Activated naive CD4-positive, alpha-beta T cell treated with anti-CD3 and anti-CD28 coated beads for 36 hours (primary cell): ENCODE measurements around the gene UTP18. TPM values are rescaled to one million over a fixed set of nuclear protein-coding genes. Genes with fewer than 3 reads are reported as not detected.
A peak's percentile ranks its signal among the peaks of the same experiment; 100 is the strongest.
"Not testable (repeated sequence)": the region's sequence is repeated elsewhere in the genome, so short reads cannot be mapped to it uniquely, and the experiment has no call there.

Experiments
- CTCF ChIA-PET: fragments of 350-600 bp; sonication (Branson Sonifier 250); formaldehyde crosslinking; loops from one replicate; lab custom pipeline; 2021; ENCODE audit warnings: antibody characterized with exemption; lab: Charles Lee
- DNase-seq: peaks from one replicate; pipeline ENCODE4 v3.0.0-alpha.2; 2020
- H3K27ac Mint-ChIP-seq: one replicate; pipeline ENCODE4 v1.8.0; 2021; ENCODE audit warnings: mild to moderate bottlenecking, mixed read lengths
- H3K27me3 Mint-ChIP-seq: one replicate; pipeline ENCODE4 v1.8.0; 2021; ENCODE audit warnings: low read depth, mixed read lengths
- H3K36me3 Mint-ChIP-seq: one replicate; pipeline ENCODE4 v1.8.0; 2021; ENCODE audit warnings: low read depth, mixed read lengths
- H3K4me1 Mint-ChIP-seq: one replicate; pipeline ENCODE4 v1.8.0; 2021; ENCODE audit warnings: low read depth, mixed read lengths
- H3K4me3 Mint-ChIP-seq: one replicate; pipeline ENCODE4 v1.8.0; 2021; ENCODE audit warnings: mild to moderate bottlenecking, moderate library complexity, mixed read lengths
- H3K9me3 Mint-ChIP-seq: one replicate; pipeline ENCODE4 v1.8.0; 2021; ENCODE audit warnings: mixed read lengths
- intact Hi-C: fragments of 100-400 bp; cut with micrococcal nuclease; formaldehyde crosslinking; loops from one replicate; pipeline ENCODE4 v1.15.1; 2023
- total RNA-seq, 2 experiments: library from RNA; stranded (reverse); gene quantifications; one replicate each; pipeline ENCODE4 v1.2.3, GENCODE V29; 2021

Gene UTP18
- total RNA-seq, 2 experiments from 2014 or later: 54.4 to 54.5 TPM

DNA sequence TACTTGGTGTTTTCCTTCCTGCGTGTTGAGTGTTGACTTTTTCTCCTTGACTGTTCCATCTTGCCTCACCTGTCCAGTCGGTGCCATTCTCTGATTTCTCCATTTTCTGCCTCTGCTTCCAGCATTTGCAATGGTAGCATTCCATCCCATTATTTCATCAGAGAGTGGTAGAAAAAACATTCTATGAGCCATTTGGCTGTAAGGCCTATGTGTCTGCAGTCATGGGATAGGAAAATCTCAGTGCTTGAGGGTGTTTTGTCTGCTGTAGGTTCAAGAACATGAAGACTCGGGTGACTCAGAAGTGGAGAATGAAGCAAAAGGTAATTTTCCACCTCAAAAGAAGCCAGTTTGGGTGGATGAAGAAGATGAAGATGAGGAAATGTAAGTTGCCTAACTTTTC is 2.7 kb downstream of the UTP18 start:
- Mint-ChIP-seq H3K4me1 (peaks cover 57% of the 10 kb centered on the region), H3K27ac (peak overlapping the region; percentile 60), H3K9me3 (no peaks in the 10 kb centered on the region), H3K4me3 (peak overlapping the region; percentile 63), H3K36me3 (peaks cover 36% of the 10 kb centered on the region), H3K27me3 (no peaks in the 10 kb centered on the region)
- no peak for DNase-seq
- intact Hi-C loops: no loop called here
- CTCF ChIA-PET: no interaction called here

DNA sequence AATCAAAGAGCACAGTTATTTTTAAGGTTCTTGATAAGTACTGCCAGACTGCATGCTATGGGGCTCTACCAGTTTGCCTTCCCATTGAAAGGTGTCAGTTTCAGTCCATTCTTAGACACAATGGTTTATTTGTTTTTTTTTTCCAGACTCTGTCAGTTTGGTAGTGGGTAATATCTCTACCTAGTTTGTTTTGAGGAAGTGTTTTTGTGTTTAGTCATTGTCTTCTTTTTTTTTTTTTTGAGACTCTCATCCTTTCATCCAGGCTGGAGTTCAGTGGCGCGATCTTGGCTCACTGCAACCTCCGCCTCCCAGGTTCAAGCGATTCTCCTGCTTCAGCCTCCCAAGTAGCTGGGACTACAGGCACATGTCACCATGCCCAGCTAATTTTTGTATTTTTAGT is 4.1 kb downstream of the UTP18 start:
- H3K27me3 Mint-ChIP-seq, H3K27ac Mint-ChIP-seq, intact Hi-C loops, H3K4me3 Mint-ChIP-seq, H3K9me3 Mint-ChIP-seq, CTCF ChIA-PET, DNase-seq: not testable (repeated sequence)
- peaks cover 39% of the 10 kb centered on the region for H3K36me3 Mint-ChIP-seq
- H3K4me1 Mint-ChIP-seq: peaks cover 46% of the 10 kb centered on the region

DNA sequence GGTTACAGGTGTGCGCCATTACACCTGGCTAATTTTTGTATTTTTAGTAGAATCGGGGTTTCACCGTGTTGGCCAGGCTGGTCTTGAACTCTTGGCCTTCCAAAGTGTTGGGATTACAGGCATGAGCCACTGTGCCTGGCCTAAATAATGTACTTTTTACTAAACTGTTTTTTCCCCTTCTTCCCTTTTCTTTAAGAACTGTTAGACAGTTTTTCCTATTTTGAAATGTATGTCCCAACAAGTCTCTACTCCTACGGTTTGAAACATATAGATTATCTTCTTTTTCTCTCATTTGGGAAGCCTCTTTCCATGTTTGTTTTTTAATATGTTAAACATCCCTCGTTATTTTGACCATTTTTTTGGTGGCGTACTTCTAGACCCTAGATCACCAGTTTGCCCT is 9.6 kb downstream of the UTP18 start:
- Mint-ChIP-seq H3K4me3 (no peak overlapping the region), H3K9me3 (no peaks in the 10 kb centered on the region), H3K27me3 (no peaks in the 10 kb centered on the region), H3K27ac (no peak overlapping the region), H3K4me1 (peaks cover 37% of the 10 kb centered on the region), H3K36me3 (peaks cover 42% of the 10 kb centered on the region)
- intact Hi-C loops: no loop called here
- CTCF ChIA-PET: no interaction called here
- no peak for DNase-seq

DNA sequence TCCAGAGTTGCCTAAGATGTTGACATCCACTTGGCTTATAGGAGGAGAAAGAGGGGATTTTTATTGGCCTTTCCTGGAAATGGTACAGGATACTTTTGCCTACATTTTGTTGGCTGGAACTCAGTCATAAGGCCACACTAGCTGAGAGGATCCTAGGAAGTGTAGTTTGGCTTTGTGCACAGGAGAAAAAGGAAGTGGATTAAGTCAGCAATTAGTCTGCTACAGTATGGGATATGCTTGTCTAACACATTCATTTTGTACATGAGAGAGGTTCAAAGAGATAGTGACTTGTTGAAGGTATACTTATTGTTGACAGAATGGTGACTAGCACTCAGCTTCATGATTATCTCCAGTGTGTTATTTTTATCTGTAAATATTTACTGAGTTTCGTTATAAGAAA is 10.3 kb downstream of the UTP18 start:
- CTCF ChIA-PET: no interaction called here
- peaks cover 40% of the 10 kb centered on the region for H3K4me1 Mint-ChIP-seq
- H3K27ac Mint-ChIP-seq: peak overlapping the region; percentile 15
- H3K4me3 Mint-ChIP-seq: no peak overlapping the region
- peaks cover 42% of the 10 kb centered on the region for H3K36me3 Mint-ChIP-seq
- no peaks in the 10 kb centered on the region for H3K9me3 Mint-ChIP-seq
- intact Hi-C loops: no loop called here
- no peak for DNase-seq
- H3K27me3 Mint-ChIP-seq: no peaks in the 10 kb centered on the region

DNA sequence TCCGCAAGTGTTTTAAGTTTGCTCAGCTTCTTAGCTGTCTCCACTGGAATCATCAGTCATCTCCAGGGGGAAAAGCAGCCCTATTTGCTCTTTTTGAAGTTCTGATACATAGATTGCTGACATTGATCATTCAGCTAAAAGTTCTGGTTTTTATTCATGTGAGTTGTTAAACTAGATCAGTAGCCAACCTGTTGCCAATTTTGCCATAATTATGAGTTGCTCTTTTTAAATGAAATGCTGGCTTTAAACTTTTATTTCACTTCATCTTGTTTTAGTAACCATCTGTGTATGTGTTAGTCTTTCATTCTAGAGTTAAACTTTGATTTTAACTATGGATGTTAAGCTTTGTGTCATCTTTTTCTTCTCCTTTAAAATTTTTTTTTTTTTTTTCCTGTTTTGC is 12.5 kb downstream of the UTP18 start:
- intact Hi-C loops: no loop called here
- peaks cover 30% of the 10 kb centered on the region for H3K4me1 Mint-ChIP-seq
- H3K4me3 Mint-ChIP-seq: no peak overlapping the region
- H3K9me3 Mint-ChIP-seq: no peaks in the 10 kb centered on the region
- H3K27me3 Mint-ChIP-seq: no peaks in the 10 kb centered on the region
- peaks cover 39% of the 10 kb centered on the region for H3K36me3 Mint-ChIP-seq
- CTCF ChIA-PET: interaction anchor here (0.6 to 0.7 kb wide), 3 partner anchors 63 to 116 kb away, joined by 4 to 6 read pairs (median 4); no protein-coding TSS in a partner anchor
- no peak for DNase-seq
- H3K27ac Mint-ChIP-seq: no peak overlapping the region

DNA sequence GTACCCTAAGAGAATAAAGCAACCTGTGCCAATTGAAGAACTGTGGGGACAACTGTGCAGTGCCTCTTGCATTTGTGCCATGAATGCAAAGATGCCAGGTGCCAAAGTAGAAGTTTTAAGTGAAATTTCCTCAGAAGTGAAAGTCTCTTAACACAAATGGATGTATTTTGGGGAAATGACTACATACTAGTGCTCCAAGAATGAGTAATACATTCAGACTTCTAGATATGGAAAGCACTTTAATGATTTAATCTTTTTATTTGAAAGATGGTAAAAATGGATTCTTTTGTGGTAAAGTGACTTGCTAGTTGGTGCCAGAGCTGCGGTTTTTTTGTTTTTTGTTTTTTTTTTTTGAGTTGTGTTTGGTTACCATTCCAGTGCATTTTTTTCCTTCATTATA is 15.0 kb downstream of the UTP18 start:
- intact Hi-C loops: no loop called here
- Mint-ChIP-seq H3K27me3 (no peaks in the 10 kb centered on the region), H3K36me3 (peaks cover 39% of the 10 kb centered on the region), H3K4me1 (peaks cover 23% of the 10 kb centered on the region), H3K9me3 (no peaks in the 10 kb centered on the region), H3K27ac (no peak overlapping the region), H3K4me3 (no peak overlapping the region)
- no peak for DNase-seq
- CTCF ChIA-PET: no interaction called here

DNA sequence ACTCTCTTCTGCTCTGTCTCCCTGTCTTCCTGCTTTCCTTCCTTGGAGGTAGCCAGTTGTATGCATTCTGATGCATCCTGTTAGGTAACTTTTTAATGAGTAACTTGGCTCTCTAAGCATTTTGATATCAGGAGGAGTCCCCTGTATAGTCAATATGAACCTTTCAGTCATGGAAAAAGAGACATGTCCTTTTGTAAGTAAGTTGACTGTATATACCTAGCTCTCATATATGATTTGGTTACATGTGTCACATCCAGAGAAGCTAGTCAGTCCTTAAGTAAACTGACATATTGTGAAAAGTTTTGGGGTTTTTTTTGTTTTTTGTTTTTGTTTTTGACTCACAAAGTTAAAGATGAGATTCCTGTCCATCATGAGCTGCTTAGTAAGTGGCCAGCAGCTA is 18.8 kb downstream of the UTP18 start:
- CTCF ChIA-PET: interaction anchor here (0.7 kb wide), 1 partner anchor 8 kb away, joined by 3 read pairs; no protein-coding TSS in a partner anchor
- no peak overlapping the region for H3K27ac Mint-ChIP-seq
- intact Hi-C loops: loop anchor here (2.0 kb wide), 1 partner anchor 18 kb away; the partner anchor contains the start of genes MBTD1 and UTP18
- peaks cover 36% of the 10 kb centered on the region for H3K36me3 Mint-ChIP-seq
- H3K4me1 Mint-ChIP-seq: peaks cover 10% of the 10 kb centered on the region
- DNase-seq: no peak
- H3K9me3 Mint-ChIP-seq: no peaks in the 10 kb centered on the region
- H3K27me3 Mint-ChIP-seq: no peaks in the 10 kb centered on the region
- H3K4me3 Mint-ChIP-seq: no peak overlapping the region

DNA sequence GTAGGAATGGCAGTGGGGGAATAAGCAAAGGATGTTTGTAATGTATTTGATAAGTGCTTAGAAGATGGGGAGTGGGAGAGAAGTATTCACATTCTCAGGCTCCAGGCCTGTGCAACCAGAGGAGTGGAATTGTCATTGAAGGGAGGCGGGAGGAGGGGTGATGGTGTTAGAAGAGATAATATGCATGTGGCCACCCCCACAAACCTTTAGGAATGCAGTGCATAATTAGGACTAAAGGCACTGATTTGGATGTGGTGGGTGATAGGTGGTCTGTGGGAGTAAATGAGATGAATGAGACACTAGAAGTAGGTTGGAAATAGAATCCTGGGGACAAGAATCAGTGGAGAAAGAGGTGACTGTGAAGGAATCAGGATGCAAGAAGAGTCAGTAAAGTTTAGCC is 27.1 kb downstream of the UTP18 start:
- Mint-ChIP-seq H3K36me3 (peaks cover 39% of the 10 kb centered on the region), H3K4me3 (no peak overlapping the region), H3K9me3 (no peaks in the 10 kb centered on the region), H3K4me1 (peaks cover 1% of the 10 kb centered on the region), H3K27me3 (no peaks in the 10 kb centered on the region), H3K27ac (no peak overlapping the region)
- no peak for DNase-seq
- intact Hi-C loops: no loop called here
- CTCF ChIA-PET: interaction anchor here (1.8 to 2.0 kb wide), 2 partner anchors 10 to 11 kb away, joined by 7 to 10 read pairs; no protein-coding TSS in a partner anchor

DNA sequence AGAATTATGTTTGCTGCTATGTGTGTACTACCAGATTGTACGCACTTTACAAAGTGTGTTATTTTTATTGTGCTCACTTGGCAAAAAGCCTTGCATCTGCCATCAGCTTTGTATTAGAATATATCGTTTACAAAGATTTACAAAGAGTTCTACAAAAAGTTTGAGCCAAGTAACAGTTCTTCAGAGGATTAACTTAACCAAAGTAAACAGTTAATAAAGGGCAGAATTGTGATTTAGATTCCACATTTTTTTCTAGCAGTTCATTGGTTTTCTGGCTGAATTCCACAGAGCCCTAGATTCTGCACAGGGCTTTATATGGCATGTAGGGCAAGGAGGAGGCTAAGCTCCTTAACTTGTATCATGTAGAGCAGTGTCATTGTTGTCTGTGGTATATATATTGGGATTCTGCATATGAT is 29.4 kb downstream of the UTP18 start:
- H3K4me1 Mint-ChIP-seq: peaks cover 1% of the 10 kb centered on the region
- no peak for DNase-seq
- no peak overlapping the region for H3K27ac Mint-ChIP-seq
- no peaks in the 10 kb centered on the region for H3K9me3 Mint-ChIP-seq
- no peaks in the 10 kb centered on the region for H3K27me3 Mint-ChIP-seq
- no peak overlapping the region for H3K4me3 Mint-ChIP-seq
- CTCF ChIA-PET: interaction anchor here (2.0 kb wide), 1 partner anchor 8 kb away, joined by 10 read pairs; no protein-coding TSS in a partner anchor
- peaks cover 50% of the 10 kb centered on the region for H3K36me3 Mint-ChIP-seq
- intact Hi-C loops: no loop called here

DNA sequence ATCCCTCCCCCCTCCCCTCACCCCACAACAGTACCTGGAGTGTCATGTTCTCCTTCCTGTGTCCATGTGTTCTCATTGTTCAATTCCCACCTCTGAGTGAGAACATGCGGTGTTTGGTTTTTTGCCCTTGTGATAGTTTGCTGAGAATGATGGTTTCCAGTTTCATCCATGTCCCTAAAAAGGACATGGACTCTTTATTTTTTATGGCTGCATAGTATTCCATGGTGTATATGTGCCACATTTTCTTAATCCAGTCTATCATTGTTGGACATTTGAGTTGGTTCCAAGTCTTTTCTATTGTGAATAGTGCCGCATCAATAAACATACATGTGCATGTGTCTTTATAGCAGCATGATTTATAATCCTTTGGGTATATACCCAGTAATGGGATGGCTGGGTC is 34.0 kb downstream of the UTP18 start:
- H3K27ac Mint-ChIP-seq, H3K9me3 Mint-ChIP-seq, H3K4me3 Mint-ChIP-seq, H3K4me1 Mint-ChIP-seq, DNase-seq, CTCF ChIA-PET, intact Hi-C loops, H3K27me3 Mint-ChIP-seq: not testable (repeated sequence)
- H3K36me3 Mint-ChIP-seq: peaks cover 41% of the 10 kb centered on the region

DNA sequence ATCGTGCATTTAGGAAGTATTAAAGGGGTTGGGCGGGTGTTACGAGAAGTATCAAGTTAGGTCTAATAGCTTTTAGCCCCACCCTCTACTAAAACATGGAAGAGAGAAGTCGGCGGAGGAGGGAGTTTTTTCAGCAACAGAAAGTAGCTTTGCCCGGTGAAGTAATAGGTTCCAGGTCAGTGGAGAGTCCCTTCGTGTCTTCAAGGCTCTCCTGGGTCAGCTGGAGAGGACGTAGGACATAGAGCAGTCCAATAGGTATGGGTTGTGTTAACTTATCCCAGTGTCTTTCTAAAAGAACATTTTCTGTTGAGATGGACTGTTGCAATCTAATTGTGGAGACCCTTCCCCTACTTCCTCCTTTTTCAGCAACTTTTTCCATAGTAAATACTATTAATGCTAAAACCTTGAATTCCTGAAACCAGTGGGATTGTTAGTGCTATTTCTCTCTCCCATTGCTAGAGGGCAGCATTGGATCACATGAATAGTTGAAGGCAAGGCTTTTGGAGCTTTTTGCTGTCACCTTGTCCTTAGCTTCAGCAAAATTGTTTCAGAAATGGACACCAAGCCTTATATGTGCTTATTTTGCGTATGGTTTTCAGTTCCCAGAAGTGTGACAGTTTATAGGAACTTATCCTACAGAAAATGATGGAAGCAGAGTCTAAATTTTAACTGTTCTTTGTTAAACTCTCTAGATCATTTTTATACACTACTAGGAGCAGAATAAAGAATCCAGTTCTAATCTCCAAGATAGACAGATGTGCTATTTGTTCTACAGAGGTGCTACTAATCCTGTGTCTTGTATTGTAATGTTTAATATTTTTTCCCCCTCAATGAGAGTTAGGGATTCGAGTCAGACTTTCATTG is 38.4 kb downstream of the UTP18 start:
- DNase-seq: no peak
- Mint-ChIP-seq H3K9me3 (no peaks in the 10 kb centered on the region), H3K27me3 (no peaks in the 10 kb centered on the region), H3K27ac (no peak overlapping the region), H3K4me3 (no peak overlapping the region), H3K36me3 (peaks cover 7% of the 10 kb centered on the region), H3K4me1 (peaks cover 1% of the 10 kb centered on the region)
- intact Hi-C loops: loop anchor here (1.0 to 5.0 kb wide), 3 partner anchors 74 to 344 kb away; no protein-coding TSS in a partner anchor
- CTCF ChIA-PET: interaction anchor here (0.6 to 1.9 kb wide), 9 partner anchors 10 to 240 kb away, joined by 3 to 10 read pairs (median 4); no protein-coding TSS in a partner anchor

DNA sequence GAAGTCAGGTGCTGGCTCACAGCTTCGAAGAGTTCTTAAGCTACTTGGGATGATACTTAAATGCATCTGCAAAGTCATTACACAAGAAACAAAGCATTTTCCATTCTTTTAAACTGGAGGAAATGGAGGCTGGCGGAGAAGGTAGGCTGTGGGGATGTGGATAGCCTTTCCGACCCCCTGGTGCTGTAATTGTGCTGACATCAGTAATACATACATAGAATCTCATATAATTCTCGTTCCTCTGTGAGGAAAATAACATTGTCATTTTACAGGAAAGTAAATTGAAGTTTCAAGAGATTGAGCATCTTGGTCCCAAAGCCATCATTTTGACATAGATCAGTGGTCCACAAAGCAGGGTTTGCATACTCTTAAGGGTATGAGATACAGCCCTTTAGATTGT is 39.5 kb downstream of the UTP18 start:
- no peak for DNase-seq
- H3K4me1 Mint-ChIP-seq: peaks cover 1% of the 10 kb centered on the region

More for the DNA sequence above, 39.5 kb downstream of the UTP18 start:
- intact Hi-C loops: loop anchor here (2.0 to 5.0 kb wide), 2 partner anchors 73 to 342 kb away; no protein-coding TSS in a partner anchor
- no peaks in the 10 kb centered on the region for H3K27me3 Mint-ChIP-seq
- H3K36me3 Mint-ChIP-seq: peaks cover under 1% of the 10 kb centered on the region
- CTCF ChIA-PET: interaction anchor here (0.6 to 1.2 kb wide), 3 partner anchors 35 to 72 kb away, joined by 3 to 4 read pairs (median 3); no protein-coding TSS in a partner anchor
- H3K4me3 Mint-ChIP-seq: no peak overlapping the region
- no peaks in the 10 kb centered on the region for H3K9me3 Mint-ChIP-seq
- no peak overlapping the region for H3K27ac Mint-ChIP-seq
